GM12878 (cell line): ENCODE measurements around the gene CREG2.

Source experiments
- BCL11A ChIP-seq: IDR thresholded peaks from 2 replicates; pipeline ENCODE4 v1.6.1; 2011; ENCODE audit warnings: low read depth, low read length
- CHD4 ChIP-seq: fragments of 200-600 bp; sonication (generic); IDR thresholded peaks from 2 replicates; pipeline ENCODE4 v1.6.1; 2016; ENCODE audit warnings: mild to moderate bottlenecking
- KDM1A ChIP-seq: fragments of 200-600 bp; sonication (generic); IDR thresholded peaks from 2 replicates; pipeline ENCODE4 v1.6.1; 2016; ENCODE audit warnings: borderline replicate concordance
- LARP7 ChIP-seq: fragments of 450-650 bp; IDR thresholded peaks from 2 replicates; pipeline ENCODE4 v1.6.1; 2017; ENCODE audit warnings: mild to moderate bottlenecking
- PAX8 ChIP-seq: fragments of 450-650 bp; IDR thresholded peaks from 2 replicates; pipeline ENCODE4 v1.6.1; 2017; ENCODE audit warnings: mild to moderate bottlenecking, moderate library complexity
- POLR2AphosphoS5 ChIP-seq: IDR thresholded peaks from 2 replicates; pipeline ENCODE4 v1.6.1; 2011; ENCODE audit warnings: mild to moderate bottlenecking, low read length, inconsistent platforms
- RAD21 ChIP-seq: IDR thresholded peaks from 2 replicates; pipeline ENCODE4 v1.6.1; 2011; ENCODE audit warnings: mild to moderate bottlenecking, low read depth, low read length, moderate library complexity; ENCODE audit not compliant: insufficient read depth
- RFX5 ChIP-seq: IDR thresholded peaks from 2 replicates; pipeline ENCODE4 v1.6.1; 2011; ENCODE audit warnings: low read depth, low read length, improper control_type of control experiment
- ZNF217 ChIP-seq: fragments of 450-650 bp; IDR thresholded peaks from 2 replicates; pipeline ENCODE4 v1.6.1; 2017; ENCODE audit warnings: antibody characterized with exemption, mild to moderate bottlenecking
- TF ChIP-seq, protein P1 (sequence below), 3 experiments: IDR thresholded peaks in 2 of 3; conservative IDR thresholded peaks in 1 of 3; 2 replicates each; pipeline ENCODE4 v1.5.1; 2011; ENCODE audit warnings: low read depth in 3 of 3, low read length in 3 of 3, mild to moderate bottlenecking in 3 of 3, control low read depth in 2 of 3, moderate library complexity in 2 of 3, inconsistent platforms in 1 of 3, mixed read lengths in 1 of 3; ENCODE audit not compliant: control insufficient read depth in 2 of 3, insufficient read depth in 1 of 3; ENCODE audit errors: extremely low read depth in 1 of 3
- TF ChIP-seq, protein P2 (sequence below): IDR thresholded peaks from 2 replicates; pipeline ENCODE4 v1.6.1; 2011; ENCODE audit warnings: borderline replicate concordance, low read depth, mild to moderate bottlenecking, moderate library complexity, mixed read lengths, low read length; ENCODE audit not compliant: insufficient read depth; ENCODE audit errors: extremely low read length

DNA sequence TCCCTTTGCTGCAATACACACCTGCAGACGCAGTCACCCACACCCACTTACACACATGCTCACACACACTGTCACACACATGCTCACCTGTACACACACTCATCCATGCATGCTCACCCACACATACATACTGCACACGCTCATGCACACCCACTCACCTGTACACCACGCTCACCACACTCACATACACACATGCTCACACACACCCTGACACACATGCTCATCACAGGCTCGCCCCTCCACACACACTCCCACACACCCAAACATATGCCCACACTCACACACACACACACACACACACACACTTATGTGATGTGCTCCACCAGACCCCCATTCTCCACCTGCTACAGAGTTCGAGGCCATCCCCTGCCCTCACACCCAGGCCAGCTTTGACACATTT lies 22.8 kb upstream of the CREG2 start:
- TF ChIP-seq RFX5 (no peak), CHD4 (no peak), KDM1A (no peak), ZNF217 (no peak), PAX8 (no peak), BCL11A (no peak), POLR2AphosphoS5 (no peak), LARP7 (no peak), RAD21 (no peak)
- TF ChIP-seq, protein P1, sequence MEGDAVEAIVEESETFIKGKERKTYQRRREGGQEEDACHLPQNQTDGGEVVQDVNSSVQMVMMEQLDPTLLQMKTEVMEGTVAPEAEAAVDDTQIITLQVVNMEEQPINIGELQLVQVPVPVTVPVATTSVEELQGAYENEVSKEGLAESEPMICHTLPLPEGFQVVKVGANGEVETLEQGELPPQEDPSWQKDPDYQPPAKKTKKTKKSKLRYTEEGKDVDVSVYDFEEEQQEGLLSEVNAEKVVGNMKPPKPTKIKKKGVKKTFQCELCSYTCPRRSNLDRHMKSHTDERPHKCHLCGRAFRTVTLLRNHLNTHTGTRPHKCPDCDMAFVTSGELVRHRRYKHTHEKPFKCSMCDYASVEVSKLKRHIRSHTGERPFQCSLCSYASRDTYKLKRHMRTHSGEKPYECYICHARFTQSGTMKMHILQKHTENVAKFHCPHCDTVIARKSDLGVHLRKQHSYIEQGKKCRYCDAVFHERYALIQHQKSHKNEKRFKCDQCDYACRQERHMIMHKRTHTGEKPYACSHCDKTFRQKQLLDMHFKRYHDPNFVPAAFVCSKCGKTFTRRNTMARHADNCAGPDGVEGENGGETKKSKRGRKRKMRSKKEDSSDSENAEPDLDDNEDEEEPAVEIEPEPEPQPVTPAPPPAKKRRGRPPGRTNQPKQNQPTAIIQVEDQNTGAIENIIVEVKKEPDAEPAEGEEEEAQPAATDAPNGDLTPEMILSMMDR (IDR thresholded peaks at IDR 0.05 in 2 of 3, conservative IDR thresholded peaks at IDR 0.05 in 1 of 3; ENCODE audit: control insufficient read depth in 2 of 3, extremely low read depth in 1 of 3, insufficient read depth in 1 of 3, low read depth in 3 of 3, low read length in 3 of 3), result no peak
- TF ChIP-seq, protein P2, sequence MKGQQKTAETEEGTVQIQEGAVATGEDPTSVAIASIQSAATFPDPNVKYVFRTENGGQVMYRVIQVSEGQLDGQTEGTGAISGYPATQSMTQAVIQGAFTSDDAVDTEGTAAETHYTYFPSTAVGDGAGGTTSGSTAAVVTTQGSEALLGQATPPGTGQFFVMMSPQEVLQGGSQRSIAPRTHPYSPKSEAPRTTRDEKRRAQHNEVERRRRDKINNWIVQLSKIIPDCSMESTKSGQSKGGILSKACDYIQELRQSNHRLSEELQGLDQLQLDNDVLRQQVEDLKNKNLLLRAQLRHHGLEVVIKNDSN, result no peak
